BLaER1 (cell line): ENCODE results near the gene MGAT5B.

ENCODE experiments used
- H3K27ac ChIP-seq: shearing (Covaris generic); formaldehyde crosslinking; 2 replicates; pipeline ENCODE4 v1.8.1; 2022
- H3K27me3 ChIP-seq: shearing (Covaris generic); formaldehyde crosslinking; 2 replicates; pipeline ENCODE4 v1.8.1; 2022
- H3K36me3 ChIP-seq: shearing (Covaris generic); formaldehyde crosslinking; 2 replicates; pipeline ENCODE4 v1.8.1; 2022
- H3K4me1 ChIP-seq: shearing (Covaris generic); formaldehyde crosslinking; 2 replicates; pipeline ENCODE4 v1.8.1; 2022
- H3K4me2 ChIP-seq: shearing (Covaris generic); formaldehyde crosslinking; 2 replicates; pipeline ENCODE4 v1.8.1; 2022
- H3K4me3 ChIP-seq: shearing (Covaris generic); formaldehyde crosslinking; 2 replicates; pipeline ENCODE4 v1.8.1; 2022
- H3K9ac ChIP-seq: shearing (Covaris generic); formaldehyde crosslinking; 2 replicates; pipeline ENCODE4 v1.8.1; 2022
- H3K9me3 ChIP-seq: shearing (Covaris generic); formaldehyde crosslinking; 2 replicates; pipeline ENCODE4 v1.8.1; 2022
- H4K20me1 ChIP-seq: shearing (Covaris generic); formaldehyde crosslinking; 2 replicates; pipeline ENCODE4 v1.8.1; 2022
- Cebpa-rat ChIP-seq: shearing (Covaris generic); IDR thresholded peaks from 2 replicates; pipeline ENCODE4 v1.8.1; 2022

MGAT5B gene

DNA sequence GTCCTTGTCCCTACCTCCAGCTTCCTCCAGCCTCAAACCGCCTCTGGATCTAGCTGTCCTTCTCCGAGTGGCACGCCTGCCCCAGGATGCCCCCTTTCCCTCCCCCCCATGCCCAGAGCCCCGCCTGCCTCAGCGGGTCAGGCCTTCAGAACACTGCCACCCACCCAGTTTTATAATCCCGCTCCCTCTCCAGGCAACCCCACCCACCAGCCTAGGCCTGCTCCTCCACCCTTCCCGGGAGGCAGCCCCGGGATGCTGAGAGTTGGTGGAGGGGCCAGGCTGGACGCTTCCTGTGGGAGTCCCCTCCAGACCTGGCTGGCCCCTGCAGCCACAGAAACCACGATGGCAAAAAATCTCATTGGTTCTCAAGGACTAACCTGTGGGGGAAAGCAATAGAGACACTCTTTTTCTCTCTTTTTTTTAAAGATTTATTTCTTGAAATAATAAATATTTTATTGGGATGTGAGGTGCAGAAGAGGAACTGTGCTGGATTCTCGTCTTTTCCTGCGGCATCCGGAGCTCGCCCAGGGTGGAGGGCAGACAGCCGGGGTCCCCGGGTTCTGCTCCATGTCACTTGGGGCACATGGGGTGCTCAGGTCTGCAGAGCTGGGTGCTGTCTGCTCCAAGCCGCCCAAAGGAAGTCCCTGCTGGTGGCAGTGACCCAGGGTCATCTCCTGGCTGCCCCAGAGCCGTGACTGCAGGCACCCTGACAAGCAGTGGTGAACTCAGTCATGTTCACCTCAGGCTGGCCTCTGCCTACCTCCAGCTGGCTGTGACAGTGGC lies 81.9 kb downstream of the MGAT5B start:
- TF ChIP-seq Cebpa-rat: no peak
- Histone ChIP-seq H3K27ac (peak overlapping the region; percentile 35; the same call in 1 of the 2 replicates), H3K9ac (no peak overlapping the region), H3K4me2 (no peak overlapping the region), H3K9me3 (no peaks in the 10 kb centered on the region), H3K36me3 (peaks cover 54% of the 10 kb centered on the region), H3K4me3 (no peak overlapping the region), H3K4me1 (peaks cover 66% of the 10 kb centered on the region), H4K20me1 (peaks cover 26% of the 10 kb centered on the region), H3K27me3 (no peaks in the 10 kb centered on the region)

GRCh38 chr17:76951375-76951905 lies 83.2 kb downstream of the MGAT5B start:
- peaks cover 44% of the 10 kb centered on the region for H3K36me3 ChIP-seq
- H3K27ac ChIP-seq: no peak overlapping the region
- H4K20me1 ChIP-seq: peaks cover 26% of the 10 kb centered on the region
- no peak for TF ChIP-seq Cebpa-rat
- H3K27me3 ChIP-seq: no peaks in the 10 kb centered on the region
- no peaks in the 10 kb centered on the region for H3K9me3 ChIP-seq
- H3K4me1 ChIP-seq: peaks cover 80% of the 10 kb centered on the region
- H3K4me2 ChIP-seq: peak overlapping the region; percentile 9; the same call in 1 of the 2 replicates
- H3K9ac ChIP-seq: no peak overlapping the region
- H3K4me3 ChIP-seq: no peak overlapping the region

DNA sequence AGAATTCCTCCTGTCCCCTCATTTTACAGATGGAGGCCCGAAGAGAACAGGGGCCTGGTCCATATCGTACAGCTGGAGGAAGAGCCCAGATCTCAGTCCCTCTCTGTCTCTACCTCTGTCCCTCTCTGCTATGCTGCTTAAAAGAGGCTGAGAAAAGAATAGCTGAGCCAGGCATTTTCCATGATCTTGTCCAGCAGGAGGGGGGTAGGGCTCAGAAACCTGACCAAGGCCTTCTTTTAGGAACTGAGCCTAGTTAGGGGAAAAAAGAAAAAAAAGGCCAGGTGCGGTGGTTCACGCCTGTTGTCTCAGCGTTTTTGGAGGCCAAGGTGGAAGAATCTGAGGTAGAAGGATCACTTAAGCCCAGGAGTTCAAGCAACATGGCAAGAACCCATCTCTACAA lies 84.2 kb downstream of the MGAT5B start:
- Histone ChIP-seq H3K27me3 (no peaks in the 10 kb centered on the region), H3K4me1 (peaks cover 82% of the 10 kb centered on the region), H3K9me3 (no peaks in the 10 kb centered on the region), H3K27ac (no peak overlapping the region), H3K4me3 (no peak overlapping the region), H3K36me3 (peaks cover 35% of the 10 kb centered on the region), H3K9ac (no peak overlapping the region), H3K4me2 (no peak overlapping the region), H4K20me1 (peaks cover 26% of the 10 kb centered on the region)
- no peak for TF ChIP-seq Cebpa-rat

GRCh38 chr17:76953066-76953465 lies 84.9 kb downstream of the MGAT5B start:
- H3K4me2 ChIP-seq: no peak overlapping the region; the same call in 1 of the 2 replicates
- peaks cover 28% of the 10 kb centered on the region for H3K36me3 ChIP-seq
- TF ChIP-seq Cebpa-rat: no peak
- no peaks in the 10 kb centered on the region for H3K9me3 ChIP-seq
- H3K27me3 ChIP-seq: no peaks in the 10 kb centered on the region
- no peak overlapping the region for H3K27ac ChIP-seq
- H3K9ac ChIP-seq: no peak overlapping the region
- H4K20me1 ChIP-seq: peaks cover 26% of the 10 kb centered on the region
- H3K4me1 ChIP-seq: peaks cover 83% of the 10 kb centered on the region
- H3K4me3 ChIP-seq: no peak overlapping the region

DNA sequence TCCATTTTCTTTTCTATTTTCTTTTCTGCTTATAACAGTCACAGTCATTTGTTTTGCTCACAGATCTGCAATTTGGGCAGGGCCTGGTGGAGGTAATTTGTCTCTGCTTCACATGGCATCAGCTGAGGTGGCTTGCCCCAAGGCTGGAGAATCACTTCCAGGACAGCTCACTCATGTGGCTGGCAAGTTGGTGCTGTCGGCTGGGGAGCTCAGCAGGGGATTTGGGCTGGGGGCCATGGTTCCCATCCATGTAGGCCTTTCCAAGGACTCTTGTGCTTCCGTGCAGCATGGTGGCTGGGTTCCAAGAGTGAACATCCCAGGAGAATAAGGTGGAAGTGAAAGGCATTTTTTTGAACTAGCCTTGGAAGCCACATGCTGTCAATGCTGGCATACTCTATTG lies 85.7 kb downstream of the MGAT5B start:
- H3K4me3 ChIP-seq: no peak overlapping the region
- H3K9me3 ChIP-seq: no peaks in the 10 kb centered on the region
- no peaks in the 10 kb centered on the region for H3K27me3 ChIP-seq
- TF ChIP-seq Cebpa-rat: no peak
- H3K27ac ChIP-seq: 0 out of 2 replicates have a peak overlapping the region, but pooled peaks have one; percentile 1
- H3K36me3 ChIP-seq: peaks cover 19% of the 10 kb centered on the region
- peaks cover 17% of the 10 kb centered on the region; the same call in 1 of the 2 replicates for H4K20me1 ChIP-seq
- H3K9ac ChIP-seq: no peak overlapping the region
- peaks cover 82% of the 10 kb centered on the region for H3K4me1 ChIP-seq
- H3K4me2 ChIP-seq: peak overlapping the region; percentile 45

GRCh38 chr17:76955191-76955590 lies 87.0 kb downstream of the MGAT5B start:
- H3K27ac ChIP-seq: no peak overlapping the region; the same call in 1 of the 2 replicates
- H3K9me3 ChIP-seq: no peaks in the 10 kb centered on the region
- H3K4me2 ChIP-seq: peak overlapping the region; percentile 96
- no peaks in the 10 kb centered on the region for H3K27me3 ChIP-seq
- H3K4me3 ChIP-seq: no peak overlapping the region
- TF ChIP-seq Cebpa-rat: no peak
- peak overlapping the region; percentile 85; the same call in 1 of the 2 replicates for H3K9ac ChIP-seq
- peaks cover 15% of the 10 kb centered on the region; the same call in 1 of the 2 replicates for H4K20me1 ChIP-seq
- peaks cover 16% of the 10 kb centered on the region for H3K36me3 ChIP-seq
- peaks cover 84% of the 10 kb centered on the region for H3K4me1 ChIP-seq

DNA sequence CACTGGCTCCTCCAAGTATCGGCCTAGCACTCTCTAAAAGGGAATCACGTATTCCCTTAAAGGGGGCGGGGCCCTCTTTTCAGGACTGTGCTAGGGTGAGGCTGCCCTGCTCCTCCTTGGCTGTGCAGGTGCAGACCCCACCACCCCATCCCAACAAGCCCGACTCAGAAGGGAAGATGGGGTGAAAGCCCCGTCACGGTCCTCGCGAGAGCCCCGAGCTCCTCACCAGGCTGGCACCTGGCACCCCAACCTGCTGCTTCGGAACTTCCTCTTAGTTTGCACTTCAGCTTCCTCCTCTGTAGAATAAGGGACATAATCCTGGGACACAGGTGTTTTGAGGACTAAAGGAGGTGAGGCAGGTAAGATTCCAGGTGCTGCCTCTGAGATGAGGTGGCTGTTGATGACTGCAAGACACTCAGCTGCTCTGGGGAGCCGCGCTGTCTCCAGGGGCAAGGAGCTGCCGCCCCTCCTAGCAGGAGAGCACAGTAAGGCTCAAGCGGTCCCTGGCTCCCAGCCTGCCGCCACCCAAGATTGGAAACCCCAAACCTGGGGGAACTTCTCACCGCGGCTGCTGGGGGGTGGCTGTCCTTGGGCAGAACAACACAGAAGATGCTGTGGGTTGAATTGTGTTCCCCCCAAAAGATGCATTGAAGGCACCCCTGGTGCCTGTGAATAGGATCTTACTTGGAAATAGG lies 88.8 kb downstream of the MGAT5B start:
- H3K9ac ChIP-seq: peak overlapping the region; percentile 85
- no peaks in the 10 kb centered on the region for H3K9me3 ChIP-seq
- H3K4me3 ChIP-seq: peak overlapping the region; percentile 68
- H3K36me3 ChIP-seq: peaks cover 20% of the 10 kb centered on the region
- peaks cover 6% of the 10 kb centered on the region; the same call in 1 of the 2 replicates for H4K20me1 ChIP-seq
- H3K27me3 ChIP-seq: no peaks in the 10 kb centered on the region
- peaks cover 80% of the 10 kb centered on the region for H3K4me1 ChIP-seq
- no peak for TF ChIP-seq Cebpa-rat
- H3K4me2 ChIP-seq: peak overlapping the region; percentile 96
- peak overlapping the region; percentile 95 for H3K27ac ChIP-seq

GRCh38 chr17:76957678-76958464 lies 89.7 kb downstream of the MGAT5B start:
- Histone ChIP-seq H3K9ac (peak overlapping the region; percentile 85), H3K36me3 (peaks cover 28% of the 10 kb centered on the region), H3K9me3 (no peaks in the 10 kb centered on the region), H3K4me2 (peak overlapping the region; percentile 96), H4K20me1 (peaks cover 6% of the 10 kb centered on the region; the same call in 1 of the 2 replicates), H3K27me3 (no peaks in the 10 kb centered on the region), H3K4me3 (peak overlapping the region; percentile 68), H3K27ac (peak overlapping the region; percentile 95), H3K4me1 (peaks cover 89% of the 10 kb centered on the region)
- no peak for TF ChIP-seq Cebpa-rat

GRCh38 chr17:76958974-76959373 lies 90.8 kb downstream of the MGAT5B start:
- Histone ChIP-seq H3K4me1 (peaks cover 85% of the 10 kb centered on the region), H3K36me3 (peaks cover 39% of the 10 kb centered on the region), H4K20me1 (peaks cover 14% of the 10 kb centered on the region; the same call in 1 of the 2 replicates), H3K9ac (peak overlapping the region; percentile 85), H3K27ac (peak overlapping the region; percentile 95), H3K4me2 (peak overlapping the region; percentile 96), H3K27me3 (no peaks in the 10 kb centered on the region), H3K4me3 (peak overlapping the region; percentile 68), H3K9me3 (no peaks in the 10 kb centered on the region)
- no peak for TF ChIP-seq Cebpa-rat
